Suprapubic skin (tissue), 3 donors: ENCODE data around the gene MRPL12.

Experiments used
- EP300 ChIP-seq: sonication (generic); formaldehyde crosslinking; IDR thresholded peaks from one replicate; pipeline ENCODE4 v1.6.1; 2017; ENCODE audit warnings: antibody characterized with exemption
- POLR2A ChIP-seq, 2 donors: fragments of 450-650 bp; IDR thresholded peaks; one replicate each; pipeline ENCODE4 v1.6.1; 2017; ENCODE audit warnings: antibody characterized with exemption in 2 of 2, mild to moderate bottlenecking in 2 of 2, moderate library complexity in 2 of 2
- TF ChIP-seq, protein P1 (sequence below), 2 donors: fragments of 200-600 bp in 1 of 2; fragments of 450-650 bp in 1 of 2; sonication (generic) in 1 of 2; IDR thresholded peaks; one replicate each; pipeline ENCODE4 v1.5.1; 2016 to 2019; ENCODE audit warnings: antibody characterized with exemption in 2 of 2, mild to moderate bottlenecking in 1 of 2, moderate library complexity in 1 of 2

DNA sequence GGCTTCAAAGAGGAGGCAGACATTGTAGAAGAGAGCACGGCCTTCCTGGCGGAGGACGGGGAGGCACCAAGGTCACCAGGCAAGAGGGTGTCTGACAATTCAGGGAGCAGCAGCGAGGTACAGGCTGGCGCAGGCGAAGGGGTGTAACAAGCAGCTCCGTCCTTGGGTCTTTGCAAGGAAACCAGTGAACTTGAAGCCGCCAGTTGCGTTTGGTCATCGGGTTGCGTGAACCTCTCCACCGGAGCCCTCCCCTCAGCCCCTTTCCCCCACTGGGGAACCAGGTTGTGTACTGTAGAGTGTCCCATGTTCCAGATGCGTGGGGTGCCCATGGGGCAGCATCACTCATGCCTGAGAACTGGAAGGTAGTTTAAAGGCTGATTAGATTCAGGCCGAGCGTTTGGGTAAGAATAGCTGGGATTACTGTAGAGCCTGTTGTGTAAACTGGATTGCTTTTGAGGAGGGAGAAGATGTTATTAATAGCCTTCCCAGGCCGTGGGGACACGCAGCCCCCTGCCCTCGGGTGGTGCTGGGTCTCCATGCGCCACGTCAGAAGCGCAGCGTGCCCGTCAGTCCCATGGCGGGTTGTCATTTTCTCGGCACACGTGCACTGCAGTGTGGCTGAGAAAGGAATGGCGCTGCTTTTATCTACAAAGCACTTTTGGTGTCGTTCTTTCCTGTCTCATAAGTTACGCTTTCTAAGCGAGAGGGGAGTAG is 2.5 kb downstream of the MRPL12 start:
- TF ChIP-seq, protein P1, sequence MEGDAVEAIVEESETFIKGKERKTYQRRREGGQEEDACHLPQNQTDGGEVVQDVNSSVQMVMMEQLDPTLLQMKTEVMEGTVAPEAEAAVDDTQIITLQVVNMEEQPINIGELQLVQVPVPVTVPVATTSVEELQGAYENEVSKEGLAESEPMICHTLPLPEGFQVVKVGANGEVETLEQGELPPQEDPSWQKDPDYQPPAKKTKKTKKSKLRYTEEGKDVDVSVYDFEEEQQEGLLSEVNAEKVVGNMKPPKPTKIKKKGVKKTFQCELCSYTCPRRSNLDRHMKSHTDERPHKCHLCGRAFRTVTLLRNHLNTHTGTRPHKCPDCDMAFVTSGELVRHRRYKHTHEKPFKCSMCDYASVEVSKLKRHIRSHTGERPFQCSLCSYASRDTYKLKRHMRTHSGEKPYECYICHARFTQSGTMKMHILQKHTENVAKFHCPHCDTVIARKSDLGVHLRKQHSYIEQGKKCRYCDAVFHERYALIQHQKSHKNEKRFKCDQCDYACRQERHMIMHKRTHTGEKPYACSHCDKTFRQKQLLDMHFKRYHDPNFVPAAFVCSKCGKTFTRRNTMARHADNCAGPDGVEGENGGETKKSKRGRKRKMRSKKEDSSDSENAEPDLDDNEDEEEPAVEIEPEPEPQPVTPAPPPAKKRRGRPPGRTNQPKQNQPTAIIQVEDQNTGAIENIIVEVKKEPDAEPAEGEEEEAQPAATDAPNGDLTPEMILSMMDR (IDR thresholded peaks at IDR 0.05), result no peak
- no peak for TF ChIP-seq POLR2A (IDR thresholded peaks at IDR 0.05)
- TF ChIP-seq EP300, result no peak
